Activated CD4-positive, alpha-beta memory T cell treated with anti-CD3 and anti-CD28 coated beads for 36 hours (primary cell): ENCODE results near the gene TNNC2. TPM values are rescaled to one million over a fixed set of nuclear protein-coding genes. Genes with fewer than 3 reads are reported as not detected.
"Not testable (repeated sequence)": the region's sequence is repeated elsewhere in the genome, so short reads cannot be mapped to it uniquely, and the experiment has no call there.

Source experiments
- CTCF ChIA-PET: fragments of 350-600 bp; sonication (Branson Sonifier 250); formaldehyde crosslinking; loops from one replicate; lab custom pipeline; 2021; ENCODE audit warnings: antibody characterized with exemption, inconsistent platforms; lab: Charles Lee
- POLR2A ChIA-PET: fragments of 350-600 bp; sonication (Branson Sonifier 250); formaldehyde crosslinking; loops from one replicate; lab custom pipeline; 2021; ENCODE audit warnings: antibody characterized with exemption; lab: Charles Lee
- DNase-seq: peaks from one replicate; pipeline ENCODE4 v3.0.0-alpha.2; 2020
- H3K27ac Mint-ChIP-seq: one replicate; pipeline ENCODE4 v1.8.0; 2021; ENCODE audit warnings: mixed read lengths
- H3K27me3 Mint-ChIP-seq: one replicate; pipeline ENCODE4 v1.8.0; 2021; ENCODE audit warnings: mixed read lengths
- H3K36me3 Mint-ChIP-seq: one replicate; pipeline ENCODE4 v1.8.0; 2021; ENCODE audit warnings: mixed read lengths
- H3K4me1 Mint-ChIP-seq: one replicate; pipeline ENCODE4 v1.8.0; 2021; ENCODE audit warnings: low read depth, mixed read lengths
- H3K4me3 Mint-ChIP-seq: one replicate; pipeline ENCODE4 v1.8.0; 2021; ENCODE audit warnings: mild to moderate bottlenecking, mixed read lengths
- H3K9me3 Mint-ChIP-seq: one replicate; pipeline ENCODE4 v1.8.0; 2021; ENCODE audit warnings: mixed read lengths
- intact Hi-C: fragments of 100-400 bp; cut with micrococcal nuclease; formaldehyde crosslinking; loops from one replicate; pipeline ENCODE4 v1.15.1; 2023
- total RNA-seq, 2 experiments: library from RNA; stranded (reverse); gene quantifications; one replicate each; pipeline ENCODE4 v1.2.3, GENCODE V29; 2021

The TNNC2 gene
- total RNA-seq, 2 experiments from 2014 or later = not detected

DNA sequence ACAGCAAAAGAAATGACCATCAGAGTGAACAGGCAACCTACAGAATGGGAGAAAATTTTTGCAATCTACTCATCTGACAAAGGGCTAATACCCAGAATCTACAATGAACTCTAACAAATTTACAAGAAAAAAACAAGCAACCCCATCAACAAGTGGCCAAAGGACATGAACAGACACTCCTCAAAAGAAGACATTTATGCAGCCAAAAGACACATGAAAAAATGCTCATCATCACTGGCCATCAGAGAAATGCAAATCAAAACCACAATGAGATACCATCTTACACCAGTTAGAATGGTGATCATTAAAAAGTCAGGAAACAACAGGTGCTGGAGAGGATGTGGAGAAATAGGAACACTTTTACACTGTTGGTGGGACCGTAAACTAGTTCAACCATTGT is 29.6 kb downstream of the TNNC2 start:
- DNase-seq, H3K4me3 Mint-ChIP-seq, H3K27me3 Mint-ChIP-seq, H3K27ac Mint-ChIP-seq, intact Hi-C loops, H3K9me3 Mint-ChIP-seq, POLR2A ChIA-PET: not testable (repeated sequence)
- H3K36me3 Mint-ChIP-seq = peaks cover 30% of the 10 kb centered on the region
- CTCF ChIA-PET = interaction anchor here (2.5 kb wide), 1 partner anchor 137 kb away, joined by 14 read pairs; the partner anchor contains the start of gene PCIF1
- H3K4me1 Mint-ChIP-seq = peaks cover 21% of the 10 kb centered on the region

DNA sequence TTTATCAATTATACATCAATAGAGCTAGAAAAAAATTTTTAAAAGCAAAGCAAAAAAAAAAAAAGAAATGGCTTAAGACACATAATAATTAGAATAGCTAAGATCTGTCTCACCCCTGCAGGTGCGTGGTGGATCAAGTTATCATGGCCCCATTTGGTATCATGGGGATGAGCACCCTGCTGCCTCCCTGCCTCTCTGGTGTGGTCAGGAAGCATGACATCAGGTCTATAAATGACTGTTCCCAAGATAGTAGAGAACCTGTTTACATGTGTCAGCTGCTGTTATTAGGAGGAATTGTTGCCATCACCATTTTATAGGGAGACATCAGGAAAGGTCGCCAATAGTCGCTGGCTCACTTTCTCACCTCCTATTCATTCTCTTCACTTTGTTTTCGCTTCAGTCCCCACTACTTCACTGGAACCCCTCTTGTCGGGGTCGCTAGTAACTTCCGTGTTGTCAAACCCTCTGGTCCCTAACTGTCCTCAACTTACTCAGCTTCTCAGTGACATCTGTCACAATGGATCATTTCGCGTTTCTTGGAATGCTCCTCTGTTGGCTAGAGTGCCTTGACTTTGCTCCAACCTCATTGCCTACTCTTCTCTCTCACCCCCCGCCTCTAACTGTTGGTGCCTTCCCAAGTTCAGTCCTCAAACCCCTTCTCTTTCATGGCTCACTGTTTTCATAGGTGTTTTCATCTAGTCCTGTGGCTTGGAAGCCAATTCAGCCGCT is 30.6 kb downstream of the TNNC2 start:
- Mint-ChIP-seq H3K4me1 (peaks cover 24% of the 10 kb centered on the region), H3K27ac (no peak overlapping the region), H3K27me3 (no peaks in the 10 kb centered on the region), H3K36me3 (peaks cover 24% of the 10 kb centered on the region), H3K4me3 (no peak overlapping the region), H3K9me3 (no peaks in the 10 kb centered on the region)
- POLR2A ChIA-PET = interaction anchor here (0.6 kb wide), 1 partner anchor 464 kb away, joined by 4 read pairs; no protein-coding TSS in a partner anchor
- CTCF ChIA-PET = interaction anchor here (1.0 to 1.2 kb wide), 3 partner anchors 172 to 292 kb away, joined by 3 to 6 read pairs (median 5); no protein-coding TSS in a partner anchor
- no peak for DNase-seq
- intact Hi-C loops = no loop called here

DNA sequence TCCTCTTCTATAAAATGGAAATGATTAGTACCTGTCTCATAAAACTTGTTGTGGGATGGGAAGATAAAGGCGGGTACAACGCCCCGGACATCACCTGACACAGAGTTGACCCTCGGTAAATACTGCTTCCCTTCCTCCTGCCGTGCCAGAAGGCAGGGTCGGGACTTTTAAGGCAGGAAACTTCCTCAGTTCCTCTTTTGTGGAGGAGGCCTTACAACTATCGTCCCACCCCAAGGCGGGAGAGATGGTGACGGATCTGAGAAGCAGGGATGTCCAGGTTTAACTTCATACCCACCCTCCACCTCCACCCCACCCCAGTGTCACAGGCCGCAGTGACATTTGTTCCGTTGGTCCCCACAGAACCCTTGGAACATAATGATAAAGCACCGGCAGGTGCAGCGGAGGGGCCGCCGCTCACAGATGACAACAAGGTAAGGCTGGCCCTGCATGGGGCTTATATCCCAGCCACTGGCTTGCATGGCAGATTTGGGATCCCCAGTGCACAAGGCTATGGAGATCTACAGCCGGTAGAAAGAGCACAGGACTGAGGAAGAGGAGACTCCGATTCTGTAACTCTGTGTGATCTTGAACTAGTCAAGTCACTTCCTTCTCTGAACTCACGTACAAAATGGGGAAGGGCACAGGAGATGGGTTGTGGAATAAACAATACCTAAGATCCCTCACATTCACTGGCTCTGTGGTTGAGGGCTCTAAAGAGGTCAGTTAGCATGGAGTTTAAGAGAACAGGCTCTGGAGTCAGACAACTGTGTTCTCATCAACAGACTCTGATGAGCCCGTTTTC is 34.6 kb downstream of the TNNC2 start:
- DNase-seq = peak; percentile 20
- ChIA-PET POLR2A (interaction anchor here (1.0 kb wide), 1 partner anchor 20 kb away, joined by 3 read pairs; the partner anchor contains the start of gene UBE2C), CTCF (interaction anchor here (0.8 to 1.4 kb wide), 6 partner anchors 12 to 178 kb away, joined by 3 to 6 read pairs (median 4); no protein-coding TSS in a partner anchor)
- peaks cover 15% of the 10 kb centered on the region for H3K4me1 Mint-ChIP-seq
- intact Hi-C loops = loop anchor here (2.0 to 5.0 kb wide), 3 partner anchors 20 to 430 kb away; partner anchors contain the start of genes SPATA25, SYS1 and UBE2C
- H3K27me3 Mint-ChIP-seq = no peaks in the 10 kb centered on the region
- peak overlapping the region; percentile 81 for H3K27ac Mint-ChIP-seq
- H3K4me3 Mint-ChIP-seq = peak overlapping the region; percentile 86
- H3K36me3 Mint-ChIP-seq = peaks cover 23% of the 10 kb centered on the region
- no peaks in the 10 kb centered on the region for H3K9me3 Mint-ChIP-seq

DNA sequence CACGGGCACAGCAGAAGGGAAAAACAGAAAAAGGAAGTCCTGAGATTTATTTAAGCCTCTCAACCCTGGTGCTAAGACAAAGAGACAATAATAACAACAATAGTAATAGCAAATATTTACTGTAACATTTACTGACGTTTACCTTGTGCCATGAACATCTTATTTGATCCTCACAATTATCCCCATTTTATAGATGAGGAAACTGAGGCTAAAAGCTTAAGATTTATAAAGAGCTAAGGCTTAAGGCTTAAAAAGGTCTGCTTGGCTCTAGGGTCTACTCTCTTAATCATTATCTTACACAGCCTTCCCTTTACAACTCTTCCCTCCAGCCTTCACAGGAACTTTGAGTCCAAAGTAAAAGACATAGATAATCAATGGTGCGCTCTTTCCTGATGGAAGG is 38.8 kb downstream of the TNNC2 start:
- H3K9me3 Mint-ChIP-seq = no peaks in the 10 kb centered on the region
- intact Hi-C loops = no loop called here
- ChIA-PET POLR2A (no interaction called here), CTCF (interaction anchor here (1.4 to 3.9 kb wide), 2 partner anchors 11 to 17 kb away, joined by 6 to 18 read pairs; no protein-coding TSS in a partner anchor)
- peaks cover 5% of the 10 kb centered on the region for H3K36me3 Mint-ChIP-seq
- H3K27me3 Mint-ChIP-seq = no peaks in the 10 kb centered on the region
- no peak overlapping the region for H3K4me3 Mint-ChIP-seq
- H3K27ac Mint-ChIP-seq = no peak overlapping the region
- DNase-seq = no peak
- H3K4me1 Mint-ChIP-seq = peaks cover 9% of the 10 kb centered on the region

DNA sequence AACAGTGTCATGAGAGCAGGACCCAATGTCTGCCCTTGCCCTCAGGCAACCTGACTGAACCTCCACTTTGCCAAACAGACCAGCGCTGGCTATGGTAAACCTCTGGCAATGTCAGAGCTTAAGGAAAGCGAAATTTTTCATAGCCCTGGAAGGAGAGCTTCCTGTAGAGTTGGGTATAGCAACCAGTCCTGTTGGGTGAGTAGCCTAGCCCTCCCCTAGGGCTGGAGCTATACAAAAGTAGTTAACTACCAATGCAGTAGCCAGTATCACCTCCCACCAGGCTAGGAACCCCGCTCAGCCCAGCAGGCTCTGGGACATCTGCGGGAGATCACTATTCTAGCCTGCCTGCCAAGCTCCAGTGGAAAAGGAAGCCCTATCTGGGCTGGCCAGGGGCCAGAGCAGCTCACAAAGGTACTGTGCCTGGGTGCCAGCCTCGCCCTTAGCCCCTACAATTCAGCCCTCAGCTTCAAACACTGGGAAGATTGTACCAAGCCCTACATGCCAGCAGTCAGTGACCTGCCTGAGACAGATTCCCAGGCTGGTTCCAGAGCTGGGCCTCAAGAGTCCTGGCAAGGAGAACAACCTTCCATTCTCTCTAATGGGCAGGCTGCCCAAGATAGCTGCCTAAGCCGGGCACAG is 43.3 kb downstream of the TNNC2 start:
- Mint-ChIP-seq H3K4me1 (peaks cover 6% of the 10 kb centered on the region), H3K9me3 (no peaks in the 10 kb centered on the region), H3K27ac (no peak overlapping the region), H3K36me3 (no peaks in the 10 kb centered on the region), H3K4me3 (no peak overlapping the region), H3K27me3 (no peaks in the 10 kb centered on the region)
- no peak for DNase-seq
- CTCF ChIA-PET = interaction anchor here (0.6 to 2.4 kb wide), 3 partner anchors 13 to 329 kb away, joined by 3 to 8 read pairs (median 3); no protein-coding TSS in a partner anchor
- intact Hi-C loops = no loop called here
- POLR2A ChIA-PET = no interaction called here

DNA sequence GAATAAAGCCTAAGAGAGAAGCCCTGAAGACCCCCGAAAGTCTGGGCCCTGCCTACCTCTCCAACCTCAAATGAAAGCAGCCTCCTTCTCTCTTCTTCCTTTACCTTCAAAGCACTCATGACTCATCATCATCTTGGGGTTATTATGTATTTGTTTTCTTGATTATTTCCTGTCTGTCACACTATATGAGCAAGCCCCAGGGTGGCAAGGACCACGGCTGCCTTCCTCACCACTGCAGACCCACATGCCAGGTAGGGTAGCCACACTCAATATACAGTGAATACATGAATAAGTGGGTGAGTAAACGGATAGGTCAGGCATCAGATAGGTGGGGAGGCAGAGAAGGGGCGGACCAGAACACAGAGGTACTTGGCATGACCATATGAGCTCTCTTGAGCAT is 44.2 kb downstream of the TNNC2 start:
- H3K4me3 Mint-ChIP-seq = no peak overlapping the region
- no peaks in the 10 kb centered on the region for H3K9me3 Mint-ChIP-seq
- H3K36me3 Mint-ChIP-seq = no peaks in the 10 kb centered on the region
- DNase-seq = peak; percentile 18
- H3K27ac Mint-ChIP-seq = no peak overlapping the region
- H3K27me3 Mint-ChIP-seq = no peaks in the 10 kb centered on the region
- CTCF ChIA-PET = interaction anchor here (2.4 kb wide), 1 partner anchor 12 kb away, joined by 8 read pairs; no protein-coding TSS in a partner anchor
- intact Hi-C loops = no loop called here
- POLR2A ChIA-PET = no interaction called here
- peaks cover 6% of the 10 kb centered on the region for H3K4me1 Mint-ChIP-seq

DNA sequence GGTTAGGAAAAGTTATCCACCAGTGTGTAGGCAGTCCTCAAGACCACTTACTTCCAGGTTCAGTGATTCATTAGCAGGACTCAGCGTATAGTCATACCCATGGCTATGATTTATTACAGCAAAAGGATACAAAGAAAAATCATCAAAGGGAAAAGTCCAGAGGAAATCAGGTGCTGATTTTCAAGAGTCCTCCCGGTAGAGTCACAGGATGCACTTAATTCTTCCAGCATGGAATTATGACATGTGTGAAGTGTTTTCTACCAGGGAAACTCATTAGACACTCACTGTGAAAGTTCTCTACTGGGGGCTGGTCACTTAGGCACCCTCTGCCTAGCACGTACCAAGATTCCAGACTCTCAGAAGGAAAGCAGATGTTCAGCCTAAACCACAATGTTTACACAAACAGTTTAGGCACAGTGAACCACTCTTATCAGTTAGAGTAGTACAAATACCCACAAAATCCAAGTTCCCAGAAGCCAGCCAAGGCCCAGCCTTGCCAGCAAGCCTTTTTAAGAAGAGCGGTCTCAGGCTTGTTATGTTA is 45.7 kb downstream of the TNNC2 start:
- Mint-ChIP-seq H3K9me3 (no peaks in the 10 kb centered on the region), H3K27ac (no peak overlapping the region), H3K27me3 (no peaks in the 10 kb centered on the region), H3K4me3 (no peak overlapping the region), H3K36me3 (no peaks in the 10 kb centered on the region), H3K4me1 (peaks cover 6% of the 10 kb centered on the region)
- DNase-seq = no peak
- CTCF ChIA-PET = interaction anchor here (2.5 kb wide), 1 partner anchor 18 kb away, joined by 7 read pairs; no protein-coding TSS in a partner anchor
- POLR2A ChIA-PET = no interaction called here
- intact Hi-C loops = no loop called here

DNA sequence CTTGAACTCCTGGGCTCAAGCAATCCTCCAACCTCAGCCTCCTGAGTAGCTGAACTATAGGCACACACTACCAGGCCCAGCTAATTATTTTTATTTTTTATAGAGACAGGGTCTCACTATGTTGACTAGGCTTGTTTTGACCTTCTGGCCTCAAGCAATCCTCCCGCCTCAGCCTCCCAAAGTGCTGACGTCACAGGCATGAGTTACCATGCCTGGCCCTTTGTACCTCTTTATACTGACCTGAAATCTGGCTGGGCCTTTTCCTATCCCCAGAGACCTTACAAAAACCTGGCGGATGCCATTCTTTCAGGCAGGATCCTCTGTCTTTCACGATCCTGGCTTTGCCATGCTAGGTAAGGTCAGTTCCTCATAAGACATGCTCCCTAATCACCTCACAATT is 47.0 kb downstream of the TNNC2 start:
- Mint-ChIP-seq H3K4me3 (no peak overlapping the region), H3K27ac (no peak overlapping the region), H3K36me3 (no peaks in the 10 kb centered on the region), H3K9me3 (no peaks in the 10 kb centered on the region), H3K4me1 (peaks cover 6% of the 10 kb centered on the region), H3K27me3 (no peaks in the 10 kb centered on the region)
- ChIA-PET POLR2A (no interaction called here), CTCF (interaction anchor here (1.2 to 2.5 kb wide), 3 partner anchors 9 to 19 kb away, joined by 3 to 12 read pairs (median 7); partner anchors contain the start of genes DNTTIP1 and WFDC3)
- intact Hi-C loops = no loop called here
- no peak for DNase-seq

DNA sequence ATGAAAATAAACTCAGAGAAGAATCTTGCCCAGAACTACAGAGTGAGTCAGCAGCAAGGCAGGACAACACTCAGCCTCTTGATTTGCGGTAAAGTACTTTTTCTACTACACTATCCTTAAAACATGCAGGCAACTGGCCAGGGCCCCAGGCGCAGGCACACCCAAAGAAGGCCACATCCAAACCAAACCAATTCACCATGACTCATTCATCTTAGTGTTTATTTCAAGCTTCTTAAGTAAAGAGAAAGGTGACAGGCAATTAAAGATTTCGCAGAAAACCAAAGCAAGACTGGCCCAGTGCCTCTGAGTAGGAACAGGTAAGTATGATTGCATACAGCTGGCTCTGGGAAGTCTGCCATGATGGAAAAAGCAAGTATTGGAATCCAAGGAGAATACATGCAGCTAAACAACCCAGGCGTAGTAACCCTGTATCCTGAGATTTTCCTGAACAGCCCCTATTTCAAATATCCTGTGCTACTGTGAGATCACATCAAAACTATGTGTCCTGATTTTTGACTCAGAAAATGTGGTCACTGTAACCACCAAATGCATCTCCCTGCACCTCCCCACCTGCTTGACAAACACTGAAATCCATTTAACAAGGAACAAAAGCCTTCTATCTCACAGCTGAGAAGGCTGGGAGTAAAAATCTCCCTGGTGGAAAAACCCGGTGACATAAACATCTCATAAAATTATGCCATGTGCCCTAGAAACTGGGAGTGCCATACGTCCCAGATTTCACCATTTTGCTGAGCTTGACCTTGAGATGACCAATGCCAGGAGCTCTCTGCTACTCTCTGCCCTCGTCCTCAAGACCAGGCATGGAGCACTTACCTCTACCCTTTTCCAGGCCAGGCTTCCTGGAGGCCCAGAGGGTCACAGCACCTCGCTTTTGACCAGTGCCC is 47.8 kb downstream of the TNNC2 start:
- Mint-ChIP-seq H3K4me1 (peaks cover 6% of the 10 kb centered on the region), H3K27me3 (no peaks in the 10 kb centered on the region), H3K9me3 (no peaks in the 10 kb centered on the region), H3K4me3 (no peak overlapping the region), H3K27ac (no peak overlapping the region), H3K36me3 (no peaks in the 10 kb centered on the region)
- CTCF ChIA-PET = interaction anchor here (1.0 to 2.5 kb wide), 4 partner anchors 8 to 485 kb away, joined by 3 to 12 read pairs (median 5); partner anchors contain the start of genes DNTTIP1 and WFDC3
- DNase-seq = no peak
- POLR2A ChIA-PET = no interaction called here
- intact Hi-C loops = no loop called here

DNA sequence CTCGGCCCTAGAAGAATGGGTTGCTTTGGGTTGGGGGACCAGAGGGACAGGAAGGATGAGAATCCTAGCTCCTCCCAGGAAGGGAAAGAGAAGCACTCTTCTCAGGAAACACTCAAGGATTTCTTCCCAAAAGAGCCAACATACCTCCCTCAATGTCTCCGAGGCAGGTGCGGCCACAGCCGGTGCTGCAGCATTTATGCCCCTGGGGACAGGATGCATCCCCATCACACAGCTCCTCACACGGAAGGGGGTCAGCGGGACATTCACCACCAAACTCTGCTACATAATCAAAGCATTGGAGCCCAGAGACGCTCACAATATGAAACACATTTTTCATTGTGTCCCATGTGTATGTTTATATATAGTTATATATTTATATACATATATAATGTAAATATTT is 50.2 kb downstream of the TNNC2 start:
- ChIA-PET CTCF (no interaction called here), POLR2A (no interaction called here)
- Mint-ChIP-seq H3K27ac (no peak overlapping the region), H3K9me3 (no peaks in the 10 kb centered on the region), H3K27me3 (peaks cover 3% of the 10 kb centered on the region), H3K4me3 (no peak overlapping the region), H3K4me1 (no peaks in the 10 kb centered on the region), H3K36me3 (no peaks in the 10 kb centered on the region)
- DNase-seq = no peak
- intact Hi-C loops = no loop called here

DNA sequence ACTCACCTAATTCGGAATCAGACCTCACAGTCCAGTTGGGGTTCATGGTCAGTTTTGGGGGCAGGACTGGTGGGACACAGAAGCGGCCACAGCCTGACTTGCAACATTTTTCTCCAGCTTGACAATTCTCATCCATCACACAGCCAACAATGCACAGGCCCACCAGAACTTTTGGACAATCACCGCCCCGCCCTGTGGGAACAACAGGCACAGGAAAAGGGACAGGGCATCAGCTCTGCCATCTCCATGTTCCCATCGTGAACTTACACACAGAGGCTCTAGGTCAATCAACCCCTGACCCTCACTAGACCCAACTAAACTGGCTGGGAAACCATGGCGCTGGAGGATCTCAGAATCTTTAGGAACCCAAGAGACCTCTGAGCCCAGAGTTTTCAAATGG is 51.7 kb downstream of the TNNC2 start:
- ChIA-PET POLR2A (no interaction called here), CTCF (no interaction called here)
- no peak overlapping the region for H3K27ac Mint-ChIP-seq

More for the DNA sequence above, 51.7 kb downstream of the TNNC2 start:
- intact Hi-C loops = no loop called here
- Mint-ChIP-seq H3K4me1 (peaks cover 5% of the 10 kb centered on the region), H3K9me3 (no peaks in the 10 kb centered on the region), H3K4me3 (no peak overlapping the region), H3K36me3 (no peaks in the 10 kb centered on the region), H3K27me3 (peaks cover 3% of the 10 kb centered on the region)
- DNase-seq = no peak
